Epithelial cell of esophagus (primary cell): ENCODE measurements around the gene ABLIM2.

Experiments
- DNase-seq: peaks from one replicate; pipeline ENCODE4 v3.0.0; 2010; ENCODE audit warnings: low read depth
- H3K4me3 ChIP-seq: 2 replicates; pipeline ENCODE4 v1.5.1; 2011; ENCODE audit warnings: mild to moderate bottlenecking, low read length, control low read depth
- CTCF ChIP-seq: IDR thresholded peaks from 2 replicates; pipeline ENCODE4 v1.5.1; 2011; ENCODE audit warnings: low read depth, mild to moderate bottlenecking, low read length, control low read depth, inconsistent platforms; ENCODE audit not compliant: insufficient read depth; ENCODE audit errors: missing control alignments

ABLIM2 gene

GRCh38 chr4:7967501-7968261 is 190.9 kb downstream of the ABLIM2 start:
- H3K4me3 ChIP-seq: no peak overlapping the region
- DNase-seq: no peak

GRCh38 chr4:7967063-7967440 is 191.6 kb downstream of the ABLIM2 start:
- no peak for DNase-seq
- no peak for TF ChIP-seq CTCF
- H3K4me3 ChIP-seq: no peak overlapping the region

More at GRCh38 chr4:7967501-7968261, 190.9 kb downstream of the ABLIM2 start:
- TF ChIP-seq CTCF: no peak

GRCh38 chr4:7966281-7967062 is 192.1 kb downstream of the ABLIM2 start:
- no peak overlapping the region for H3K4me3 ChIP-seq
- no peak for DNase-seq
- no peak for TF ChIP-seq CTCF

- H3K4me3 ChIP-seq: no peak overlapping the region
- TF ChIP-seq CTCF: no peak
- peak; percentile 93 for DNase-seq
These were observed 193.5 kb downstream of the ABLIM2 start for GRCh38 chr4:7964890-7965662.

GRCh38 chr4:7964459-7964858 is 194.2 kb downstream of the ABLIM2 start:
- no peak overlapping the region for H3K4me3 ChIP-seq
- DNase-seq: no peak
- no peak for TF ChIP-seq CTCF

GRCh38 chr4:7963691-7964090 is 194.9 kb downstream of the ABLIM2 start:
- no peak for TF ChIP-seq CTCF
- H3K4me3 ChIP-seq: no peak overlapping the region
- DNase-seq: no peak
